HepG2 (cell line): Measurements from ENCODE around the gene SLC11A1. TPM values are rescaled to one million over a fixed set of nuclear protein-coding genes. Genes with fewer than 3 reads are reported as not detected.
A peak's percentile ranks its signal among the peaks of the same experiment; 100 is the strongest.

Source experiments
- AKAP8 ChIP-seq: sonication (generic); formaldehyde crosslinking; IDR thresholded peaks from 2 replicates; pipeline ENCODE4 v1.5.1; 2020; ENCODE audit warnings: mild to moderate bottlenecking, missing genetic modification reagents
- ATM ChIP-seq: fragments of 450-650 bp; IDR thresholded peaks from 2 replicates; pipeline ENCODE4 v1.7.1; 2017; ENCODE audit warnings: mild to moderate bottlenecking, borderline replicate concordance
- DR1 ChIP-seq: sonication (generic); formaldehyde crosslinking; IDR thresholded peaks from 2 replicates; pipeline ENCODE4 v1.8.0; 2021; ENCODE audit warnings: mild to moderate bottlenecking, missing genetic modification reagents, inconsistent platforms
- HMG20A ChIP-seq: IDR thresholded peaks from 2 replicates; pipeline ENCODE4 v1.6.1; 2016; ENCODE audit warnings: borderline replicate concordance
- IRF9 ChIP-seq: sonication (generic); formaldehyde crosslinking; IDR thresholded peaks from 2 replicates; pipeline ENCODE4 v1.8.0; 2022; ENCODE audit warnings: missing genetic modification reagents, mild to moderate bottlenecking, borderline replicate concordance
- KLF12 ChIP-seq: sonication (generic); formaldehyde crosslinking; IDR thresholded peaks from 2 replicates; pipeline ENCODE4 v1.4.0; 2020; ENCODE audit warnings: missing genetic modification reagents, borderline replicate concordance
- MLLT10 ChIP-seq: sonication (generic); formaldehyde crosslinking; IDR thresholded peaks from 2 replicates; pipeline ENCODE4 v1.4.0; 2020; ENCODE audit warnings: missing genetic modification reagents
- MYPOP ChIP-seq: sonication (generic); formaldehyde crosslinking; IDR thresholded peaks from 2 replicates; pipeline ENCODE4 v1.8.1; 2023; ENCODE audit warnings: mild to moderate bottlenecking, moderate library complexity, missing genetic modification reagents
- PRMT3 ChIP-seq: sonication (generic); formaldehyde crosslinking; IDR thresholded peaks from 2 replicates; pipeline ENCODE4 v1.8.1; 2022; ENCODE audit warnings: low read depth, mild to moderate bottlenecking, moderate library complexity, missing genetic modification reagents, borderline replicate concordance
- WIZ ChIP-seq: sonication (generic); formaldehyde crosslinking; IDR thresholded peaks from 2 replicates; pipeline ENCODE4 v1.5.1; 2020; ENCODE audit warnings: mild to moderate bottlenecking, missing genetic modification reagents
- ZBTB21 ChIP-seq: sonication (generic); formaldehyde crosslinking; IDR thresholded peaks from 2 replicates; pipeline ENCODE4 v1.4.0; 2020; ENCODE audit warnings: missing genetic modification reagents
- ZNF251 ChIP-seq: sonication (generic); formaldehyde crosslinking; IDR thresholded peaks from 2 replicates; pipeline ENCODE4 v1.9.0; 2021; ENCODE audit warnings: mild to moderate bottlenecking, missing genetic modification reagents
- ZNF329 ChIP-seq: sonication (generic); formaldehyde crosslinking; IDR thresholded peaks from 2 replicates; pipeline ENCODE4 v1.9.0; 2021; ENCODE audit warnings: low read depth, mild to moderate bottlenecking, missing genetic modification reagents
- ZNF468 ChIP-seq: sonication (generic); formaldehyde crosslinking; IDR thresholded peaks from 2 replicates; pipeline ENCODE4 v1.8.0; 2022; ENCODE audit warnings: mild to moderate bottlenecking, moderate library complexity, missing genetic modification reagents
- ZNF556 ChIP-seq: sonication (generic); formaldehyde crosslinking; IDR thresholded peaks from 2 replicates; pipeline ENCODE4 v1.4.0; 2020; ENCODE audit warnings: mild to moderate bottlenecking, missing genetic modification reagents, borderline replicate concordance
- ZNF605 ChIP-seq: sonication (generic); formaldehyde crosslinking; IDR thresholded peaks from 2 replicates; pipeline ENCODE4 v1.8.0; 2022; ENCODE audit warnings: mild to moderate bottlenecking, missing genetic modification reagents
- ZNF678 ChIP-seq: sonication (generic); formaldehyde crosslinking; IDR thresholded peaks from 2 replicates; pipeline ENCODE4 v1.4.0; 2020; ENCODE audit warnings: mild to moderate bottlenecking, missing genetic modification reagents
- ZNF75D ChIP-seq: sonication (generic); formaldehyde crosslinking; IDR thresholded peaks from 2 replicates; pipeline ENCODE4 v1.8.1; 2023; ENCODE audit warnings: missing genetic modification reagents, mild to moderate bottlenecking, borderline replicate concordance
- ZNF770 ChIP-seq: sonication (generic); formaldehyde crosslinking; IDR thresholded peaks from 2 replicates; pipeline ENCODE4 v1.5.0; 2020; ENCODE audit warnings: mild to moderate bottlenecking, missing genetic modification reagents
- ZNF841 ChIP-seq: sonication (generic); formaldehyde crosslinking; IDR thresholded peaks from 2 replicates; pipeline ENCODE4 v1.8.1; 2023; ENCODE audit warnings: missing genetic modification reagents, borderline replicate concordance
- ZUFSP ChIP-seq: sonication (generic); formaldehyde crosslinking; IDR thresholded peaks from 2 replicates; pipeline ENCODE4 v1.9.0; 2021; ENCODE audit warnings: missing genetic modification reagents, mild to moderate bottlenecking, borderline replicate concordance
- polyA plus RNA-seq, 8 experiments: library from polyadenylated mRNA; depleted of rRNA in 3 of 8; stranded (reverse) in 7 of 8; unstranded in 1 of 8; fragments of >200 nt; fragmentation: Illumina TruSeq in 4 of 8; extraction: Trizol in 4 of 8; gene quantifications; 2 replicates each; pipeline versions ENCODE4 v1.2.1 to v1.2.3, GENCODE V29; 2011 to 2016; ENCODE audit warnings: low read depth in 4 of 8, missing spikeins in 1 of 8, mixed read lengths in 1 of 8; ENCODE audit not compliant: insufficient read depth in 1 of 8
- total RNA-seq, 5 experiments: library from RNA; depleted of rRNA; stranded (reverse); fragments of >200 nt; fragmentation: Illumina TruSeq; extraction: Trizol; gene quantifications; 2 replicates each; pipeline ENCODE4 v1.2.3, GENCODE V29; 2016; ENCODE audit warnings: low read depth in 1 of 5

SLC11A1 gene
- total and polyA plus RNA-seq, 2 of the 13 experiments (the other 11 are each of a cell fraction or from before 2014, with no cell fraction given) = 0.33 to 2.3 TPM

GRCh38 chr2:218418717-218419458, 36.8 kb downstream of the SLC11A1 start, which contains the start of gene VIL1 (continued):
- TF ChIP-seq ZNF770 (CRISPR knock-in tag) = peak; percentile 11; the same call in 1 of the 2 replicates
- 0 out of 2 replicates have a peak, but pooled peaks have one; percentile 22 for TF ChIP-seq AKAP8 (CRISPR knock-in tag)
- TF ChIP-seq MYPOP = 0 out of 2 replicates have a peak, but pooled peaks have one; percentile 69
- TF ChIP-seq IRF9 = no peak
- peak; percentile 70; the same call in 1 of the 2 replicates for TF ChIP-seq ZNF605
- TF ChIP-seq ZNF75D (CRISPR knock-in tag) = no peak
- peak; percentile 21; the same call in 1 of the 2 replicates for TF ChIP-seq ZBTB21 (CRISPR knock-in tag)
- 0 out of 2 replicates have a peak, but pooled peaks have one; percentile 51 for TF ChIP-seq ZNF556
- no peak for TF ChIP-seq PRMT3
- no peak for TF ChIP-seq HMG20A (CRISPR knock-in tag)
- TF ChIP-seq MLLT10 (CRISPR knock-in tag) = no peak
- TF ChIP-seq ZNF841 (CRISPR knock-in tag) = no peak
- TF ChIP-seq ZUFSP = no peak
- TF ChIP-seq ZNF468 (CRISPR knock-in tag) = no peak
- TF ChIP-seq ZNF678 (CRISPR knock-in tag) = no peak
- TF ChIP-seq ZNF329 = no peak
- no peak for TF ChIP-seq WIZ
- no peak for TF ChIP-seq DR1
- no peak for TF ChIP-seq ZNF251 (CRISPR knock-in tag)
- TF ChIP-seq KLF12 (CRISPR knock-in tag) = 0 out of 2 replicates have a peak, but pooled peaks have one; percentile 22
- no peak for TF ChIP-seq ATM
